NCI-H526 (cell line): Measurements from ENCODE around the gene XIRP2.

Experiments used
- DNase-seq, 2 experiments: peaks; one replicate each; lab custom pipeline; 2025; lab: John Stamatoyannopoulos, UW

The XIRP2 gene

GRCh38 chr2:167135706-167136105, 247.4 kb downstream of the XIRP2 start:
- DNase-seq: no peak

GRCh38 chr2:167136879-167137596, 248.8 kb downstream of the XIRP2 start:
- DNase-seq: peak in 1 of 2 experiments; percentile 2

- no peak for DNase-seq
These were observed 252.1 kb downstream of the XIRP2 start for GRCh38 chr2:167140330-167140729.

- no peak for DNase-seq
These were observed 252.5 kb downstream of the XIRP2 start for GRCh38 chr2:167140767-167141166.

- DNase-seq: no peak
These were observed 254.3 kb downstream of the XIRP2 start for GRCh38 chr2:167142554-167142953.

- no peak for DNase-seq
These were observed 256.1 kb downstream of the XIRP2 start for GRCh38 chr2:167144179-167144898.

GRCh38 chr2:167147271-167147941, 259.1 kb downstream of the XIRP2 start:
- DNase-seq: no peak

- DNase-seq: no peak
These were observed 263.6 kb downstream of the XIRP2 start for GRCh38 chr2:167151894-167152293.

GRCh38 chr2:167157523-167157922, 269.2 kb downstream of the XIRP2 start:
- no peak for DNase-seq

- DNase-seq: no peak
These were observed 288.9 kb downstream of the XIRP2 start for GRCh38 chr2:167177196-167177595.

- DNase-seq: no peak
These were observed 292.9 kb downstream of the XIRP2 start for GRCh38 chr2:167181134-167181533.

GRCh38 chr2:167181688-167182087, 293.4 kb downstream of the XIRP2 start:
- no peak for DNase-seq

GRCh38 chr2:167182403-167182802, 294.1 kb downstream of the XIRP2 start:
- DNase-seq: no peak

- DNase-seq: no peak
These were observed 295.7 kb downstream of the XIRP2 start for GRCh38 chr2:167183931-167184330.

GRCh38 chr2:167186465-167186864, 298.2 kb downstream of the XIRP2 start:
- DNase-seq: no peak

- no peak for DNase-seq
These were observed 298.9 kb downstream of the XIRP2 start for GRCh38 chr2:167187049-167187727.

- DNase-seq: no peak
These were observed 300.0 kb downstream of the XIRP2 start for GRCh38 chr2:167187978-167188967.

- DNase-seq: no peak
These were observed 301.8 kb downstream of the XIRP2 start for GRCh38 chr2:167190053-167190452.

GRCh38 chr2:167191588-167191987, 303.3 kb downstream of the XIRP2 start:
- DNase-seq: no peak

GRCh38 chr2:167192833-167193232, 304.6 kb downstream of the XIRP2 start:
- no peak for DNase-seq
